CMK (cell line): Measurements from ENCODE around the gene ORC4.

Source experiments
- DNase-seq: peaks from one replicate; pipeline ENCODE4 v3.0.0-alpha.2; 2010; ENCODE audit warnings: low read depth

ORC4 gene

GRCh38 chr2:148020111-148021058, at the start of gene ORC4:
Gene ORC4, minus strand, starts transcription at chr2:148020737. Its CDS starts 44,779 bp downstream, at chr2:147975958.
- DNase-seq: peak; percentile 95

GRCh38 chr2:148067801-148068200, 47.3 kb upstream of the ORC4 start:
- no peak for DNase-seq

- no peak for DNase-seq
These were observed 45.4 kb upstream of the ORC4 start for GRCh38 chr2:148065936-148066335.

- no peak for DNase-seq
These were observed 43.1 kb upstream of the ORC4 start for GRCh38 chr2:148063633-148064032.

- DNase-seq: no peak
These were observed 38.1 kb upstream of the ORC4 start for GRCh38 chr2:148058641-148059040.

GRCh38 chr2:148052687-148053086, 32.1 kb upstream of the ORC4 start:
- no peak for DNase-seq

- no peak for DNase-seq
These were observed 28.7 kb upstream of the ORC4 start for GRCh38 chr2:148049284-148049683.

- DNase-seq: no peak
These were observed 28.1 kb upstream of the ORC4 start for GRCh38 chr2:148048475-148049221.

GRCh38 chr2:148046802-148047201, 26.3 kb upstream of the ORC4 start:
- no peak for DNase-seq

- DNase-seq: no peak
These were observed 23.8 kb upstream of the ORC4 start for GRCh38 chr2:148044322-148044721.

- no peak for DNase-seq
These were observed 21.7 kb upstream of the ORC4 start for GRCh38 chr2:148042219-148042618.

GRCh38 chr2:148039783-148040182, 19.2 kb upstream of the ORC4 start:
- DNase-seq: no peak

- no peak for DNase-seq
These were observed 11.7 kb upstream of the ORC4 start for GRCh38 chr2:148032215-148032614.

- DNase-seq: no peak
These were observed 10.6 kb upstream of the ORC4 start for GRCh38 chr2:148031152-148031551.

GRCh38 chr2:148028781-148029180, 8.2 kb upstream of the ORC4 start:
- no peak for DNase-seq

GRCh38 chr2:148027822-148028221, 7.3 kb upstream of the ORC4 start:
- DNase-seq: no peak

GRCh38 chr2:148026573-148026972, 6.0 kb upstream of the ORC4 start:
- no peak for DNase-seq

- no peak for DNase-seq
These were observed 3.3 kb upstream of the ORC4 start for GRCh38 chr2:148023861-148024260.

GRCh38 chr2:148022882-148023281, 2.3 kb upstream of the ORC4 start:
- DNase-seq: no peak

GRCh38 chr2:148022351-148022750, 1.8 kb upstream of the ORC4 start:
- no peak for DNase-seq

- no peak for DNase-seq
These were observed 1.3 kb upstream of the ORC4 start for GRCh38 chr2:148021886-148022285.

GRCh38 chr2:148021059-148021861, 723 bp upstream of the ORC4 start, which contains the start of gene MBD5:
Gene MBD5, plus strand, starts transcription at chr2:148021091.
- DNase-seq: peak; percentile 22
